ENCODE results near the gene FOXD2. TPM values are rescaled to one million over a fixed set of nuclear protein-coding genes. Genes with fewer than 3 reads are reported as not detected.

Gene FOXD2
- total RNA-seq, 1 experiment from 2014 or later: 0.07 TPM

DNA sequence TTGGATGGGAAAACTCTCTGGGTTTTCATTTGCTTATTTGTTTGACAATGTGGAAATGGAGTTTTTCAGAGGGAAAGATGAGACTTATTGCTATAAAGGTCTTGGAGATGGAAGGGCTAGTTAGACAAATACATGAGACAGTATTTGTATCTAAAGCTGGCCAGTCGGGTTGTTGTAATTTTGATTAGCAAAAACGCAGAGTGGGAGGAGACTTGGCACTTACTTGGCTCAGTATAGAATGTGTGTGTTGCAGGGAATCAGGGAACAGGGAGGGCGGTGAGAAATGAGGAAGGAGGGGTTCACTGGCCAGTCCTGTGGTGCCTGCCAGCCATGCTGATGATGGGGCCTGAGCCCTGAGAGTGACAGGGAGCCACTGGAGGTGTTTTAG is 27.8 kb upstream of the FOXD2 start (continued):
- TF ChIP-seq ARID4B (CRISPR knock-in tag; IDR thresholded peaks at IDR 0.05; ENCODE audit: borderline replicate concordance): no peak
- no peak for TF ChIP-seq NR3C1 (CRISPR knock-in tag; conservative IDR thresholded peaks at IDR 0.05; ENCODE audit: low read depth)
- no peak for TF ChIP-seq PRRX2 (CRISPR knock-in tag; IDR thresholded peaks at IDR 0.05)
- no peak for TF ChIP-seq ATF1 (CRISPR knock-in tag; IDR thresholded peaks at IDR 0.05)
- no peak for TF ChIP-seq ETV6 (CRISPR knock-in tag; IDR thresholded peaks at IDR 0.05)
- TF ChIP-seq, protein P1, sequence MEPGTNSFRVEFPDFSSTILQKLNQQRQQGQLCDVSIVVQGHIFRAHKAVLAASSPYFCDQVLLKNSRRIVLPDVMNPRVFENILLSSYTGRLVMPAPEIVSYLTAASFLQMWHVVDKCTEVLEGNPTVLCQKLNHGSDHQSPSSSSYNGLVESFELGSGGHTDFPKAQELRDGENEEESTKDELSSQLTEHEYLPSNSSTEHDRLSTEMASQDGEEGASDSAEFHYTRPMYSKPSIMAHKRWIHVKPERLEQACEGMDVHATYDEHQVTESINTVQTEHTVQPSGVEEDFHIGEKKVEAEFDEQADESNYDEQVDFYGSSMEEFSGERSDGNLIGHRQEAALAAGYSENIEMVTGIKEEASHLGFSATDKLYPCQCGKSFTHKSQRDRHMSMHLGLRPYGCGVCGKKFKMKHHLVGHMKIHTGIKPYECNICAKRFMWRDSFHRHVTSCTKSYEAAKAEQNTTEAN (CRISPR knock-in tag; IDR thresholded peaks at IDR 0.05): no peak
- TF ChIP-seq ZBTB21 (CRISPR knock-in tag; IDR thresholded peaks at IDR 0.05; ENCODE audit: borderline replicate concordance): no peak
- no peak for TF ChIP-seq ZNF423 (CRISPR knock-in tag; IDR thresholded peaks at IDR 0.05)
- TF ChIP-seq NFE2L1 (CRISPR knock-in tag; IDR thresholded peaks at IDR 0.05): no peak

DNA sequence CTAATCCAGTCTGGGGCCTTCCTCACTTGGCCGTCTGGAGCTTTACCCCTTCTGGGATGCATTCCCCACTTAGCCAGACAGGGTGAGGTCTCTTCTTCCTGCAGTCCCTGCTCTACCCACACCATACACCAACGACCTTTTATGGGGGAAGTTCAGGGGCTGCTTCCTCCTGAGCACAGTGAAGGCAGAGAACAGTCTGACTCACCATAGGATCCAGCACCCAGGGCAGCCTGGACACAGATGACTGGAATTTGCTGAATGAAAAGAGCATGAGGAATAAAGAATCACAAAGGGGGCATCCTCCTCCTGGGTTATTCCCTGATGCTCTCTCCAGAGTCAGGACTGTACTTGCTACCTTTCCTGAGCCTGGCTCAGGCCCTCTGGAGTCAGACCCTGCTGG is 26.4 kb upstream of the FOXD2 start:
- CTCF ChIA-PET: interaction anchor here (0.9 to 1.4 kb wide), 2 partner anchors 26 to 232 kb away, joined by 3 to 4 read pairs; no protein-coding TSS in a partner anchor
- 0 out of 2 replicates have a peak, but pooled peaks cover 2% of the 10 kb centered on the region for H3K4me1 Mint-ChIP-seq
- POLR2A ChIA-PET: no interaction called here
- H3K27ac Mint-ChIP-seq: no peak overlapping the region
- H3K36me3 Mint-ChIP-seq: no peaks in the 10 kb centered on the region
- no peaks in the 10 kb centered on the region for H3K9me3 Mint-ChIP-seq
- H3K4me3 Mint-ChIP-seq: no peak overlapping the region
- no peak for DNase-seq (ENCODE audit: low spot score)
- ATAC-seq: no peak
- peaks cover 62% of the 10 kb centered on the region for H3K27me3 Mint-ChIP-seq (ENCODE audit: low read depth)
- TF ChIP-seq, protein P2, sequence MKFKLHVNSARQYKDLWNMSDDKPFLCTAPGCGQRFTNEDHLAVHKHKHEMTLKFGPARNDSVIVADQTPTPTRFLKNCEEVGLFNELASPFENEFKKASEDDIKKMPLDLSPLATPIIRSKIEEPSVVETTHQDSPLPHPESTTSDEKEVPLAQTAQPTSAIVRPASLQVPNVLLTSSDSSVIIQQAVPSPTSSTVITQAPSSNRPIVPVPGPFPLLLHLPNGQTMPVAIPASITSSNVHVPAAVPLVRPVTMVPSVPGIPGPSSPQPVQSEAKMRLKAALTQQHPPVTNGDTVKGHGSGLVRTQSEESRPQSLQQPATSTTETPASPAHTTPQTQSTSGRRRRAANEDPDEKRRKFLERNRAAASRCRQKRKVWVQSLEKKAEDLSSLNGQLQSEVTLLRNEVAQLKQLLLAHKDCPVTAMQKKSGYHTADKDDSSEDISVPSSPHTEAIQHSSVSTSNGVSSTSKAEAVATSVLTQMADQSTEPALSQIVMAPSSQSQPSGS (CRISPR knock-in tag; IDR thresholded peaks at IDR 0.05; ENCODE audit: borderline replicate concordance, low read depth): no peak
- no peak for TF ChIP-seq FOXP1 (CRISPR knock-in tag; IDR thresholded peaks at IDR 0.05; ENCODE audit: borderline replicate concordance)
- no peak for TF ChIP-seq GTF2I (CRISPR knock-in tag; conservative IDR thresholded peaks at IDR 0.05)
- TF ChIP-seq KAT7 (CRISPR knock-in tag; IDR thresholded peaks at IDR 0.05; ENCODE audit: borderline replicate concordance): no peak
- no peak for TF ChIP-seq E2F4 (CRISPR knock-in tag; IDR thresholded peaks at IDR 0.05; ENCODE audit: borderline replicate concordance, low read depth)
- TF ChIP-seq, protein P3, sequence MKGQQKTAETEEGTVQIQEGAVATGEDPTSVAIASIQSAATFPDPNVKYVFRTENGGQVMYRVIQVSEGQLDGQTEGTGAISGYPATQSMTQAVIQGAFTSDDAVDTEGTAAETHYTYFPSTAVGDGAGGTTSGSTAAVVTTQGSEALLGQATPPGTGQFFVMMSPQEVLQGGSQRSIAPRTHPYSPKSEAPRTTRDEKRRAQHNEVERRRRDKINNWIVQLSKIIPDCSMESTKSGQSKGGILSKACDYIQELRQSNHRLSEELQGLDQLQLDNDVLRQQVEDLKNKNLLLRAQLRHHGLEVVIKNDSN (CRISPR knock-in tag; IDR thresholded peaks at IDR 0.05): no peak
- no peak for TF ChIP-seq ESRRA (CRISPR knock-in tag; IDR thresholded peaks at IDR 0.05; ENCODE audit: borderline replicate concordance)
- TF ChIP-seq ZMAT4 (CRISPR knock-in tag; IDR thresholded peaks at IDR 0.05): no peak
- TF ChIP-seq STAT6 (CRISPR knock-in tag; conservative IDR thresholded peaks at IDR 0.05; ENCODE audit: low read depth): no peak
- no peak for TF ChIP-seq CBFB (CRISPR knock-in tag; IDR thresholded peaks at IDR 0.05; ENCODE audit: low read depth)
- TF ChIP-seq TEAD4 (CRISPR knock-in tag; IDR thresholded peaks at IDR 0.05): no peak
- TF ChIP-seq ZNF121 (CRISPR knock-in tag; IDR thresholded peaks at IDR 0.05): no peak
- TF ChIP-seq SOX15 (CRISPR knock-in tag; IDR thresholded peaks at IDR 0.05): no peak
- no peak for TF ChIP-seq MAX (CRISPR knock-in tag; IDR thresholded peaks at IDR 0.05)
- no peak for TF ChIP-seq NR3C1 (CRISPR knock-in tag; conservative IDR thresholded peaks at IDR 0.05; ENCODE audit: low read depth)

Measured in WTC11 (cell line).